NCI-H2227 (cell line): ENCODE data around the gene SND1.

ENCODE experiments used
- DNase-seq: peaks from one replicate; lab custom pipeline; 2025; ENCODE audit not compliant: unreplicated experiment; lab: John Stamatoyannopoulos, UW

The SND1 gene

DNA sequence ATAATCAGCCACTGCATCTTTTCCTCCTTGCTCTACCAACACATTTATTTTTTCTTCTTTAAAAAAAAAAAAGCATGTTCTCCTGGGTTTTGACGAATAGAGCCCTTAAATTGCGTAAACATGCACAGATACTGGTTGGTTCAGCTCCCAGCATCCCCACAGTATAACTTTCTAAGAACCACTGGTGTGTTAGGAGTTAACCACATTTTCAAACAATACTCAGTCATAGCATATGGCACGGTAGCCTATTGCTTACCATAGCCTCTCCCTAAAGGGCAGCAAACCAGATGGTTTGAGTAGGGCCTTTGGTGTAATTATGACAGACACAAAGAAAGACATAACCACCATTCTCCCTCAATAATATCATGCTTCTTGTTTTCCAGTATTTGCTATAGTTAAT, 234.3 kb downstream of the SND1 start:
- DNase-seq: no peak

DNA sequence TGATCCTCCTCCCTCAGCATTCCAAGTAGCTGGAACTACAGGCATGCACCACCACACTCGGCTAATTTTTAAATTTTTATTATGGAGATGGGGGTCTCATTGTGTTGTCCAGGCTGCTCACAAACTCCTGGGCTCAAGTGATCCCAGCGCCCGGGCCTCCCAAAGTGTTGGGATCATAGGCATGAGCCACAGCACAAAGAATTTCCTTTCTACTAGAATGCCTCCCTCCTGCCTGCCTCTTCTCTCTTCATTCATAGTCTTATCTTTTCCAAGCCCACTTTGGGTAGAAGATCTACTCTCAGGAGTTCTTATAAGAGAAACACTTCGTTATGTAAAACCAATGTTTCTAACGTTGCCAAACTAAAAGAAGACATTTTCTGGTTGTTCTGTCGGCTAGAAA, 235.1 kb downstream of the SND1 start:
- no peak for DNase-seq

DNA sequence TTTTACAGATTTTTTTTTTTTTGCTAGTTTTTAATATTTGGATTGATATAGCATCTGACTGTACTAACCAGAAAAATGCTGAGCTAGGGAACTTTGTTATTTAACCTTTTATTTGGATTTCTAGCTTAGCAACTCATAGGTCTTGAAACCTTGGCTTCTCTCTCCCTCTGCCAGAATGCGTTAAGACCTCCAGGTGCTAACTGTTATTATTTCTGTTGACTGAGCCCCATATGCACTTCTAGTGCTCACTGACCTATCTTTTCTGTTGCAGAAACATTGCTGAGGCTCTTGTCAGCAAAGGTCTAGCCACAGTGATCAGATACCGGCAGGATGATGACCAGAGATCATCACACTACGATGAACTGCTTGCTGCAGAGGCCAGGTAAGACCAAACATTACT, 235.6 kb downstream of the SND1 start:
- DNase-seq: no peak

DNA sequence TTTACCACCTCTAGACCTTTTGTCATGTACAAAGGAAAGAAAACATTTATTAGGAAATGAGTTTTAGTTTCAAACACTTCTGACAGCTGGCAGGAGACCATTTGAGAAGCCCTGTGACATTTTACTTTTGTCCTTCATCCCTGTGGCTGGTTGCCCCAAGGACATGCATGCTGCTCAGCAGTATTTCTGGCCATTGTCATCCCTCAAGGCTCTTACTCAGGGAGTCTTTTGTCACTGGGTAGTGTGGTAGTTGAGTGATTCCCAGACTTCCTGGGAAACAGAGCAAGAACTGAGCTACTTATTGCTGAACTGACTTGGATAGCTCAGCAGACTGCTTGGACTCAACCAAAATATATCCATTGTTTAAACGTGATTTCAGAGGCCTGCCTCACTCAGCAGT, 236.4 kb downstream of the SND1 start:
- no peak for DNase-seq

DNA sequence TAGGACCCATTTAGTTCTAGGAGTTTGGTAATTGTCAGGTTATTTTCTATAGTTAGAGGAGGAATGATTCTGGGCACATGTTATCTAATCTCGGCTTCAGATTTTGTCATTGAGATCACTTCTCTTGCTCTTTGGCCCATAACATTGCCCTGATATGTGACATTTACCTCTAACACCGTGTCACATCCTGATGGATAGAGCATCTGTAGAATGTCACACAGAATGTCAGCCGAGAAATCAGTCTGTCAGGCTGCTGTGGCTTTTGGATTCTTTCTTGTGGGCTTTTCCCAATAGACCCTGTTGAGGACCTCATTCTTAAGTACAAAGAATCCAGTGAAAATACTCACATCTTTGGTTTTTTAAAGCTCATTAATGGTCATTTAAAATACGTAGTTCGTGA, 236.8 kb downstream of the SND1 start:
- no peak for DNase-seq

DNA sequence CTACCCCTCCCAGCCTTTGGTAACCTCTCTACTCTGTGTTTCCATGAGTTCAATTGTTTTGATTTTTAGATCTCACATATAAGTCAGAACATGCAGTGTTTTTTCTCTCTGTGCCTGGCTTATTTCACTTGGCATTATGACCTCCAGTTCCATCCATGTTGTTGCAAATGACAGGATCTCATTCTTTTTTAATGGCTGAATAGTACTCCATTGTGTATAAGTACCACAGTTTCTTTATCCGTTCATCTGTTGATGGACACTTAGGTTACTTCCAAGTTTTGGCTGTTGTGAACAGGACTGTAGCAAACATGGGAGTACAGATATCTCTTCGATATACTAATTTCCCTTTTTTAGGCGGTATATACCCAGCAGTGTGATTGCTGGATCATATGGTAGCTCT, 237.7 kb downstream of the SND1 start:
- DNase-seq: no peak

DNA sequence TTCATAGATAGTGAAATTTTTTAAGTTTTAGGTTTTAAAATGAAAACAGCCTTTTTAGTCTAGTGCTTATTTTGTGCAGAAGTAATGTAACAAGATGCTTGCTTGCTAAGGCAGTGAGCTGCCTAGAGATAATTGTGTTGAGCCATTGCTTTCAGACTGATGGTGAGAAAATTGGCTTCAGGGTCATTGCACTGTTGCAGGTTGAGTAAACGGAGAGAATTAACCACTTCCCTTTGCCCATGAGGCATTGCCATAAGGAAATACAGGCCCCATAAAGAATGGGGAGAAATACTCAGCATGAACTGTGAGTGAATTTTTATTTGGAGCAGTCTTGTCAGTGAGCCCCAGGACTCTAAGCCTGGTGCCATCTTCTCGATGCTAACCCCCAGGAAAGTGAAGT, 238.7 kb downstream of the SND1 start:
- peak; percentile 37 for DNase-seq

DNA sequence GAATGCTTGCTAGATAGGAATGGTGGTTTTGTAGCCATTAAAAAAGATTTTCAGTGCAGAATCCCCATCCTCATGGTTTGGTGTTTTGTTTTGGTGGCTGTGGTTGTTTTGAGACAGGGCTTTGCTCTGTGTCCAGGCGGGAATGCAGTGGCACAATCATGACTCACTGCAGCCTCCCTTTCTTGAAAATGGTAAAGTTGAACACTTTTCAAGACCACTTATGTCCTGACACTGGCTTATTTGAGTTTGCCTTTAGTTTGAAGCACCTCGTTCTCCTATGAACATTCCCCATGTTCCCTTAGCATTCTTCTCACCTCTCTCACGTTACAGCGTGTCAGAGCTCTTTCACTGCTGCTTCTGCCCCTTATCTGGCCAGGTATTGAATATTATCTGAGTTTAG, 239.2 kb downstream of the SND1 start:
- no peak for DNase-seq

DNA sequence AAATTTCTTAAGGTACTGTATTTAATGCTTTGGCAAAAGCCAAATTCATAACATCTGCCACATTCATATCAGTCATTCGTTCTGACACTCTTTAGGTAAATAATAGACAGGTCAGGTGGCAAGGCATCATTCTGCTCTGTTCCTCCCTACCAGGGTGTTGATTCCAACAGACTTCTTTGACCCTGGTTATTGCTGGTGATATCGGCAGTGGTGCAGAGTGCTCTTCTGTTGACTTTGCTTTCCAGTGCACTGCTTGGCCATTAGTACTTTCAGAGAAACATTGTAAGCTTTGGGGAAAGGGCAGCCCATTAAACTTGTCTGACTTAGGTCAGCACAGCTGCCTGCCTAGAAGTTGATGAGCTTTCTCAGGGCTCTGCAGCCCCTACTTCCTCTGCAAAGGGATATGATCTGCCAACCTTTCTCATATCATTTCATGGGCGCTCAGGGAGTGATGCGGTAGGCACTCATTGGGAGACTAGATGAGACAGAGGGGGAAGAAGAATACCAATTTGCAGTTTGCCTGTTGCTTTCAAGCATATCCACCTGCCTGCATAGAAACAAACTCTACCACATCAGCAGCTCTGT, 240.0 kb downstream of the SND1 start:
- no peak for DNase-seq

DNA sequence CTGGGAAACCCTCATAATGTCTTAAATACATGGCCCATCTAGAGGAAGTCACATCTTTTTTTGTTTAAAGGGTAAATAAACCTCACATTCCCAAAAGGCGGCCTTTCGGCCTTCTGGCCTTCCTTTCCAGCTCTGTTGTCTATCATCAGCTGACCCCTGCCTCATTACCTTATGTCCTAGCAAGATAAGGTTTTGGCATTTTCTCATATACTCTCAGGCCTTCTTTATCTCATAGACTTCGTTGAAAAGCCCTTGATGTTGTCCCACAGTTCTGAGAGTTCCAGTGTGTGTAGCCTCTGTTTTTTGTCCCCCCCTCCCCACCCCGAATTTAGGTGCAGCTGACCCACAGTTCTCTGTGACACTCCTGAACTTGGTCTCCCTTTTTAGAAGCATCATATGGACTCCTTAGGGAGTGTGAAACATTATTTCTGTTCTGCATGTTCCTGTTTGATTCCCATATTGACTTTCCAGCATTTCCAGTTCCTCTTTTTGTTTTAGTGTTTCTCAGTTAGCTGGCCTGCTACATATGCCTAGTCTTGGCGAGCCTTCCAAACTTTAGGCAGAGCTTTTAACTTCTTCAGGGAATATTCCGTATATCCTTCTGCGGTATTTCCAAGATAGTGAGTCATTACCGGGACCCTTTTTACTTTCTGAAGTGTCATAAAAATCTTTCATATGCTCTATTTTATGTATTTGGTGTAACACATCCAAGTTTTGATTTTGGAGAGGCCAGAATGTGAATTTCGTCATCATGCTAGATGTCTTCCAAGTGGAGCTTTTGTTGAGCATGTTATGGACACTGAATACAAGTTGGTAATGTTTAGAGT, 240.7 kb downstream of the SND1 start:
- no peak for DNase-seq

DNA sequence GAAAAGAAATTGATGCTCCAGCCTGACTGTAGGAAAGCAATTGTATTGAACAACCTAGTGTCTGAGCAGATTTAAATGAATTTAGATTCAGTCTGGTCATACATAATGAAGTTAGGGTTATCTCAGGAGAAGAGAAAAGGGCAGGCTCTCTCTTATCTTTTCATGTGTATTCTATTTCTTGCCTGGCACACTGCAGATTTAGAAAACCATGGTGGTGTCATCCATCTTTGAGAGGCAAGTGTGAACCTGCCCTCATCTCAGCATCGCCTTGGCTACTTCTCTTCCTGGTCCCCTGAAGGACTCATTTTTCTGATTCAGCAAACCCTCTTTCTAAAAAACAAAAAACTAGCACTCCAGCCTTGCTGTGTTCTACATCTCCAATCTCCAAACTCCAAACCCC, 241.6 kb downstream of the SND1 start:
- DNase-seq: no peak

DNA sequence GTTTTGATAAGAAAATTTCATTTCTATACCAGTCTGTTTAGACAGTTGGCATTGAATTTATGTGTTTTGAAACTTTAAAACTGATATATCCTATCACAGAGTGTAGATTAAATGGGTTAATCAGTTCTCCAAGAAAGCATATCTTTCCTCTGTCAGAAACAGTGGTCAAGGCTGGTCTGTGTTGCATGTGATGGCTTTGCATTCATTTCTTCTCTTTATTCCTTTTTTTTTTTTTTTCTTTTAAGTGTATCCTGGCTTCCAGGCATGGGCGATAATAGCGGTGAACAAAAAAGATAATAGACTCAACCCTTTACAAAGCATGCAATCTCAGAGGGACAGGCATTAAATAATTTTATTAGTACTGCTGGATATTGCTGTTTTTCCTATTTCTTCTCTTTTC, 242.6 kb downstream of the SND1 start:
- no peak for DNase-seq

DNA sequence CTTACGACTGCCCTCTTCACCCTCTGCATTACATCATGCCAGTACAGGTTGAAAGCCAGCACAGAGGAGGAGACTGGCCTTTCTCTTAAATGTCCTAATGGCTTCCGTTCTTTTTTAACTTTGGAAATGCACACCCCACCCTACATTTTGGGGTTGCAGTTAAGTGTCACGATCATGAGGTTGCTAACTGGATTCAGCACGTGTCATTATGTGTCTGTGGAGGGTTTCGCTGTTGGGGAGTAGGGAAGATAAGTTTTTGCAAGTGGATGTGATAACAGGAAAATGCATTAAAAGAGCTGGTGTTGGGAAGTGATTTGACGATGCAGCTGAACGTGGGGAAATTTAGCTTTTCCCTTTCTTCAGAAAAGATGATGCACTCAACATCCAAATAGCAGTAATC, 243.4 kb downstream of the SND1 start:
- DNase-seq: no peak

DNA sequence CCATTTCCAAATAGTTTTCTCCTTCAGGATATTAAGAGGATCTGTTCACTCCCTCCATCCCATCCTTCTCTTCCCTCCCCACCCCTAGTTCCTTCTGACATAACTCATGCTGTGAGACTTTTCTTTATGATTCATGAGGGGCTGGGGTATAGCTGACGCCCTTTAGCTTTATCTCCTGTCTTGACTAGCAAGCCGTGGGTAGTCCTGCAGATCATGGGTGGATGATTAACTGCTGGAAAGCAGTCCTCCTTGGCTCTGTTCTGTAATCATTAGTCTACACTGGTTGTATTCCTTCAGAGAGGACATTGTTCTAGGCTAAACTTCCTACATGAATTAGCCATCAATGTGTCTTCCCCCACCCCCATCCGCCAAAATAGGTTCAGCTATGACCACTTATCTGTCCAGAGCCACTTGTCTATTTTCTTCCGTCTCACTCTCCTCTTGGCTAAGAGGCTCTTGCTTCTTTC, 243.9 kb downstream of the SND1 start:
- no peak for DNase-seq

DNA sequence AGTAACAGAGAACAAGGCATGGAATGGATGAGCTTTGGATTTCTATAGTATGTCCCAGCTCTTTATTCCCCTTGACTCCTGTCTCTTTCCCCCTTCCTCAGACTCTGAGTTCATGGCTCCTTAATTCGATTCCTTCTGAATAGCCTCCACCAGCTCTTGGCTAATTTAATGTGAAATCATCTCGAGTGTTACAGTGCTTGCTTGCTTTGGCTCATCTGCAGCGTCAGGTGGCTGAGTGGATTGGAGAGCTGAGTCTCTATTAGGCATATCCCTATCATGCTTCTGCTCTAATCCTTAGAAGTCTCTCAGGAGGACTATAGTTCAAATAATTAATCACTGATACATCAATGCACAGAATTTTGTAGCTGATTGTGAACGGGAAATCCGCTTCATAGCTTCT, 244.7 kb downstream of the SND1 start:
- no peak for DNase-seq

DNA sequence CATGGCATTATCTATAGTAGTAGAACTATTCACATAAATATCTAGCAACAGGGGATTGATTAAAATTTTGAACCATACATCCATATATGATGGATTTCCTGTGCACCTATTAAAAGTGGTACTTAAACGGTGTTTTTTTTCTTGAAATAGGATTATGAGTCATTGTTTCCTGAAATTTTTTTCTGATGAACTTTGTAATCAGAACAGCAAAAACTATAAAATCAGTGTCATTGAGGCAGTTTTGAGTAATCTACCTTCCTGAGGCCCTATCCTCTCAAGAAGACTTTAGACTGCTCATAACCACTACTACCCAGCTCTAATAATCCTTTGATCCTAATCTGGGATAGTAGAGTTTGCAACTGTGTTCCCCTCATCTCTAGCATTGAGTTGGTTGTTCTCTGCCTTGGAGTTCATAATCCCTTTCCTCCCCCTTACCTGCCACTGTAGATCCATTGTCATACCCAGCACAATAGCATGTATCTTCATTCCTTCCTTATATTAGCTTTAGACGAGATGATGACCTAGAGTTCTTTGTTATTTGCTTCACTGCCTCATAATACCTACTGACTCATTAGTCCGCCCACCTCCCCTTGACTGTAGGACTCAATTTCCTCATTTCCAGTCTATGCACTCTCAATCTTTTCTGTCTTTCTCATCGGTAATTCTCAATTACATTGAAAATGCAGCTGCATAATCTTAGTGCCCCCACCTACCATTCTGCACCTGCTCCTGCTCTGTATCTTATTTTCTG, 245.9 kb downstream of the SND1 start:
- no peak for DNase-seq

DNA sequence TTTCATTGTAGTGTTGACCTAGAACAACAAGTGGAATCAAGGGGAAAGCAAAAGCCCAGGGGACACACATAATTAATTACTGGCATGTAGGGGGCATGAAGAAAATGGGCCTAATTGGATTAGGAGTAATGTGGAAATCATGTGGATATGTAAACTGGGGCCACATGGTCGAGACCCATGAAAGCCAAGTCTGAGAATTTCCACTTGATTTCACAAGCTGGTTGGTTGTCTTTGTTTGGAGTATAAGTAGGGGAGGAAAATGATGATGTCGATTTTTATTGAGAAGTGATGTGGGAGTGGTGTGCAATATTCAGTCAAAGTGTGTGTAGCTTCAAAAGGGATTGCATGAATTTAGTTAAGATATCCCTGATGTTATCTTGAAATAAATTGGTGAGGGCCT, 247.4 kb downstream of the SND1 start:
- no peak for DNase-seq

DNA sequence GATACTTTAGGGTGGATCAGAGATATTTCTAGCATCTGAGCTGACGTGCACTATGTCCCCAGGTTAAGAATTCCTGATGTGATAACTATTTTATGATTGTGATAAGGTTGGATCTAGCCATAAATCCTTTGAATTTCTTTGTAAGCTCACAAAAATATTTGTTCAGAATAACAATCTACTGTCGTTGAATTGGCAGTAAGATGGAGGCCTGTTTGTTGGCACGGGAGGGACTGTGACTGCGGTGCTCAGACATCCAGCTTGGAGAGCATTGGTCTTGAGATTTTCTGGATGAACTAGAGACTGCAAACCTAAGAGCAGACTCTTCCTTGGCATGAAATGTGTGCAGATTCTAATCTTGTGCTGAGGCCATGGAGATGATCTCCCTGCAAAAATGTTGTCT, 248.1 kb downstream of the SND1 start:
- DNase-seq: no peak

DNA sequence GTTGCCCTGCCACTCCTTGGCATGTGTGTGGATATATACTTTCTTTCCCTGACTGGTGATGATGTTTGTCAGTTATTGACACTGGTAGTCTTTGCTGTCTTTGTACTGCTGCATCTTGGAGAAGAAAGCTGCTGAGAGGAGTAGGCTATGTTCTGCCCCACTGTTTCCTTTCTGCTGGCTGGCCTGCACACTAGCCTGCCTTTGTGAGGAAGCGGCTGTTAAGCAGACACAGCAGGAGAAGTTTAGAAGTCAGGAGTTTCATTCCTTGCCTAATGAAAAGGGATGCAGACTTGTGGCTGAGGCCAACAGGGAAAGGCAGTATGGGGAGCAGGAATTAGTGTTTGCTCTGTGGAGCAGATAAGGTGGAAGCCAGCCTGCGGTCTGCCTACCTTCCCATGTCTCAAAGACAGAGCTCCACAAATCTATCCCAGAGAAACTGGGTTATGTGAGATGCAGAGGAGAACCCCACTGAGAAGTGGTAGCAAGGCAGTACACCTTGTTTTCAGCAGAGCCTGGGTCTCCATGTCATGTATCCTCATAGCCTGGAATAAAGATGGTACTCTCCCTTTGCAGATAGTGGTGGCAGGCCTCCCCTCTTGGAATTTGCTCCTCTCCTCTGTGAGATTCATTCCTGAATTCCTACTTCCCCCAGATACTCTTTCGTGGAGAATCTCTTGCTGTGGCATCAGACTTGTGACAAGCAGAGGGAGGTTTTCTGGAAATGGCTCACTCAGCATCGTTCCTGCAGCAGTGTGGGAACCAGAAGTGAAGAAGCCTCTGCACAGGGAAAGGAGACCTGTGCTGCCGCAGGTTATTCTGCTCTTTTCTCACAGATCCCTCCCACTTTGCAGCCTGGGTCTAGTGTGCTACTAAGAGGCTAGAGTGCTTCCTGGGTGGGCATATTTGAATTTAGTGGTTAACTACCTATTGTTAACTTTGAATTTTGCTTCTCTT, 249.0 kb downstream of the SND1 start:
- DNase-seq: no peak

DNA sequence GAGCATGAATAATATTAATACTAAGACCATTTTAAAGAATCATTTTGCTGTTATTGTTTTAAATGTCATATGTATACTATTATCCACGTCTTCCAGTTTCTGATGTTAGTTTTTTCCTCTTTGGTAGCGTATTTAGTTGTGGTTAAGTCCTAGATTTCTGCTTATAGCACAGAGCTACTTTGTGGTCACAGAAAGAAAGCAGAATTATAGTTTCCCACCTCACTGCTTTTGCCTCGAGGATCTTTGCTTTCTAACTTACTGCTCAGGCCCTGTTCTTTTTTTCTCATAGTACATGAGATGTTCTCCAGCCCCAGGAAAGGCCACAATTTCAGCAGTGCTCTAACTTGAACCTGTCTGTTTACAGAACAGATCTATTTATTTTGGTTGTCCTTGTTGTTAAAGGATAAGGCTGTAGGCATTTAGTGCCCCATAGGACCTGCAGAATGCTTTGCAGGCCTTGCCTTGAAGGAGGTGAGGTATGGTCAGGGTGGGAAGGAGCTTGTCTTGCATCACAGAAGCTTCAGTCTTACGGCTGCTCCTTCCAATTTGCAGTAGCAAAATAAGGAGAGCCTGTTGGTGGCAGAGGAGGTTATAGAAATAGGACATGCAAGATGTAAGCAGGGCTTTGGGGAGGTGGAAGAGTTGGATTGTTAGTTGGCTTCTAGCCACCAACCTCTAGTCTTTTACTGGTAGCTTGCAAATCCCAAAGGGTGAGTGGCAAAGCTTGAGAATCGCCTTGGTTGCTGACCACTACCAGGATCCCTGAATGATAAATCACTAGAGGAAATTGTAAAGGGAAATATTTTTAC, 250.1 kb downstream of the SND1 start:
- DNase-seq: no peak
